ENCODE data around the gene RAD52. TPM values are rescaled to one million over a fixed set of nuclear protein-coding genes. Genes with fewer than 3 reads are reported as not detected.
A peak's percentile ranks its signal among the peaks of the same experiment; 100 is the strongest.

RAD52 gene
- total RNA-seq, 5 donors from 2014 or later (not counting 1 experiment from before 2014, with no cell fraction given), result 12.7 to 28.4 (median 18.3) TPM

DNA sequence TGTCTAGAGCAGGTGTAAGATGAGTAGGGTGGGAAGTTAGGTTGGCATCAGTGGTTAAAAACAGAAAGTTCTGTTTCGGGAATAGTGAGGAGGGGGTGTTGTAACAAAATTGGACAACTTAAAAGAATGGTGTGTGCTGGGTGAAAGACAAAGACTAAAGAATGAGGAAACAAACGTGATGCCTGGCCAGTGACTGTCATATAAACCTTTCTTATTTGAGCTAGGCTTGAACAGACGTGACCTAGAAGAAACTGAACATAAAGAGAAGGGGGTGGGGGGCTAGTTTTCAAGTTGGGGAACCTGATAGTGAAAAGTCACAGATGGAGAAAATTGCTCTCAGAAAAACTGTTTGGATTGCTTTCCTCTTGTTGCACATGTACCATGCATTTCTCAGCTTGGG is 39.6 kb downstream of the RAD52 start:
- 91% methylated on average over 3 of the region's 3 CpGs for WGBS (ENCODE audit: insufficient coverage)
- H3K9me3 Mint-ChIP-seq, result no peaks in the 10 kb centered on the region
- H3K27ac ChIP-seq (ENCODE audit: low read length), result no peak overlapping the region
- H3K27me3 Mint-ChIP-seq, result no peaks in the 10 kb centered on the region
- no peak overlapping the region for H3K4me3 Mint-ChIP-seq
- no peaks in the 10 kb centered on the region for H3K9me3 ChIP-seq
- H3K4me3 ChIP-seq (ENCODE audit: control insufficient read depth in 1 of 2, extremely low read depth in 1 of 2, low read length in 1 of 2), result no peak overlapping the region
- peaks cover 0 to 3% of the 10 kb centered on the region in 2 experiments for H3K4me1 ChIP-seq (ENCODE audit: control insufficient read depth in 1 of 2, extremely low read depth in 1 of 2, insufficient read depth in 2 of 2, low read length in 2 of 2)
- ChIA-PET CTCF (interaction anchor here in 1 of 2 donors (1.6 kb wide), 1 partner anchor 40 kb away, joined by 3 read pairs; the partner anchor contains the start of gene RAD52), POLR2A (no interaction called here)
- no peak for ATAC-seq (replicated peaks in 1 of 4)
- H3K36me3 Mint-ChIP-seq, result peaks cover 52% of the 10 kb centered on the region
- H3K27me3 ChIP-seq (replicated peaks in 1 of 2; ENCODE audit: control insufficient read depth in 2 of 2, extremely low read depth in 1 of 2, insufficient read depth in 2 of 2, low read length in 1 of 2), result no peaks in the 10 kb centered on the region
- peaks cover 9 to 93% of the 10 kb centered on the region in 2 donors for H3K36me3 ChIP-seq (ENCODE audit: control insufficient read depth in 2 of 2, extremely low read depth in 1 of 2, insufficient read depth in 1 of 2, low read length in 1 of 2)
- peaks cover 18 to 26% (median 23%) of the 10 kb centered on the region in 3 donors for H3K4me1 Mint-ChIP-seq
- H3K27ac Mint-ChIP-seq, result peak overlapping the region in 1 of 2 donors; percentile 39
- DNase-seq, result no peak

DNA sequence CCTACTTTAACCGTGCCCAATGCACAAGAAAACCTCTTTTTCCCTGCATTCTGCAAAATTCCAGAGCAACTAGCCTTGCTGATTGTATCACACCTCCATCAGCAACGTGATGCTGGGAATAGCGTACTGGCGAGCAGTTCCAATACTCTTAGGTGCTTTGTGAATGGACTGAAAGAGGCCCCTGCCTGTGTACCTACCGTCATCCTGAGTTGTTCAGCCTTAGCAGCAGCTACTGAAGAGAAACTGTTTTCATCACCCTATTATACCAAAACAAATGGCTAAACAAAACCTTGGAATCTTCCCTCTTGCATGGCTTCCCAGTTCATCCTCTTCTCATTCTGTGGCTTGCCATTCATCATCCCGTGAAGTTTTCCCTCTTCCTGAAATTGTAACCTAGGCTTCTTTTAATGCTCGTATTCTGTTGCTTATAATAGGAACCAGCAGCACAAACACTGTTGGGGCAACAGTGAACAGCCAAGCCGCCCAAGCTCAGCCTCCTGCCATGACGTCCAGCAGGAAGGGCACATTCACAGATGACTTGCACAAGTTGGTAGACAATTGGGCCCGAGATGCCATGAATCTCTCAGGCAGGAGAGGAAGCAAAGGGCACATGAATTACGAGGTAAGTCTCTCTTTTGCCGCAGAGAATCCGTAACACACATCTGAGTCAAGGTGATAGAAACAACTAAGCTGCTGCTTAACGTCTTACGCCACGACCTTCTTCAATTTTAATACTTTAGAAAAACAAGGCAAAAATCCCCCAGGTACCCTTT is 41.9 kb downstream of the RAD52 start:
- ChIA-PET CTCF (no interaction called here), POLR2A (interaction anchor here in 1 of 2 donors (0.6 kb wide), 1 partner anchor 39 kb away, joined by 3 read pairs; no protein-coding TSS in a partner anchor)
- peaks cover 61% of the 10 kb centered on the region for H3K36me3 Mint-ChIP-seq
- Histone ChIP-seq H3K4me1 (ENCODE audit: control insufficient read depth in 1 of 2, extremely low read depth in 1 of 2, insufficient read depth in 2 of 2, low read length in 2 of 2) (peaks cover 2% of the 10 kb centered on the region in 2 experiments), H3K27me3 (replicated peaks in 1 of 2; ENCODE audit: control insufficient read depth in 2 of 2, extremely low read depth in 1 of 2, insufficient read depth in 2 of 2, low read length in 1 of 2) (no peaks in the 10 kb centered on the region), H3K4me3 (ENCODE audit: control insufficient read depth in 1 of 2, extremely low read depth in 1 of 2, low read length in 1 of 2) (no peak overlapping the region), H3K36me3 (ENCODE audit: control insufficient read depth in 2 of 2, extremely low read depth in 1 of 2, insufficient read depth in 1 of 2, low read length in 1 of 2) (peaks cover 13 to 94% of the 10 kb centered on the region in 2 donors), H3K9me3 (no peaks in the 10 kb centered on the region), H3K27ac (ENCODE audit: low read length) (no peak overlapping the region)
- H3K4me3 Mint-ChIP-seq, result no peak overlapping the region
- H3K9me3 Mint-ChIP-seq, result no peaks in the 10 kb centered on the region
- peaks cover 23 to 35% (median 33%) of the 10 kb centered on the region in 3 donors for H3K4me1 Mint-ChIP-seq
- WGBS (ENCODE audit: insufficient coverage), result 82% methylated on average over 8 of the region's 16 CpGs
- peak overlapping the region in 1 of 2 donors; percentile 44 for H3K27ac Mint-ChIP-seq
- no peaks in the 10 kb centered on the region for H3K27me3 Mint-ChIP-seq
- ATAC-seq (replicated peaks in 1 of 4), result no peak
- no peak for DNase-seq

DNA sequence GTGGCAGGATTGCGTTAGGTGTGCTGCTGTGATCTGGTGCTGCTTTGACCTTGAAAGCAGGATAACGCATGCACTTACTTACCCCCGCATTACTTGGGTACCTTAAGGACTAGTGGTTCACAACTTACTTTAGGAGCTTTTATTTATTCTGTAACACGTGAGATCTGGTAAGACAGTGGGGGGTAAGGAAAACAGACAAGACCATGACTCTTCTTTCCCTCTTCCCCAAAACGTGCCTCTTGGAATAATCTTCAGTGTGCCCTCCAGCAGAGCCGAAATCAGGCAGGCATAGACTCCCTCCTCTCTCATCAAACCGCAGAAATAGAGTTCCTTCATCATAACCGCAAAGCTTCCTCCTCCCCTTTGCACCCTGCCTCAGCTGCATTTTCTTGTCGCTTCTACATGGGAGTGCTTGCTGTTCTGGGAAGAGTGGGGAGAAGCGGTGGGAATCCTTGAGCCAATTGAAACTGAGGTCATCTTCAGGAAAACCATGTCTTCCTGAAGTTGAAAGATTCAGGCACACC is 43.4 kb downstream of the RAD52 start:
- H3K4me1 Mint-ChIP-seq, result peaks cover 23 to 36% (median 35%) of the 10 kb centered on the region in 3 donors
- CTCF ChIA-PET, result interaction anchor here in 1 of 2 donors (0.8 kb wide), 1 partner anchor 43 kb away, joined by 4 read pairs; the partner anchor contains the start of gene RAD52
- WGBS (ENCODE audit: insufficient coverage), result 87% methylated on average over 4 of the region's 10 CpGs
- peak overlapping the region in 2 of 3 donors; percentile 14 to 60 for H3K4me3 Mint-ChIP-seq
- POLR2A ChIA-PET, result no interaction called here
- peaks cover 2% of the 10 kb centered on the region in 2 experiments for H3K4me1 ChIP-seq (ENCODE audit: control insufficient read depth in 1 of 2, extremely low read depth in 1 of 2, insufficient read depth in 2 of 2, low read length in 2 of 2)
- peak overlapping the region; percentile 25 to 70 for H3K27ac Mint-ChIP-seq
- no peak overlapping the region for H3K27ac ChIP-seq (ENCODE audit: low read length)
- ATAC-seq (replicated peaks in 1 of 4) (peak; percentile 45 to 59 (median 52)), DNase-seq (peak in 1 of 35 experiments; percentile 18)
- H3K9me3 Mint-ChIP-seq, result no peaks in the 10 kb centered on the region
- no peaks in the 10 kb centered on the region for H3K27me3 Mint-ChIP-seq
- H3K4me3 ChIP-seq (ENCODE audit: control insufficient read depth in 1 of 2, extremely low read depth in 1 of 2, low read length in 1 of 2), result no peak overlapping the region
- no peaks in the 10 kb centered on the region for H3K9me3 ChIP-seq
- H3K27me3 ChIP-seq (replicated peaks in 1 of 2; ENCODE audit: control insufficient read depth in 2 of 2, extremely low read depth in 1 of 2, insufficient read depth in 2 of 2, low read length in 1 of 2), result no peaks in the 10 kb centered on the region
- H3K36me3 Mint-ChIP-seq, result peaks cover 67% of the 10 kb centered on the region
- peaks cover 10 to 96% of the 10 kb centered on the region in 2 donors for H3K36me3 ChIP-seq (ENCODE audit: control insufficient read depth in 2 of 2, extremely low read depth in 1 of 2, insufficient read depth in 1 of 2, low read length in 1 of 2)

GRCh38 chr12:905261-906031 is 44.0 kb downstream of the RAD52 start:
- peak overlapping the region; percentile 19 for H3K27ac ChIP-seq (ENCODE audit: low read length)
- 85% methylated on average over 7 of the region's 9 CpGs for WGBS (ENCODE audit: insufficient coverage)
- H3K4me1 ChIP-seq (ENCODE audit: control insufficient read depth in 1 of 2, extremely low read depth in 1 of 2, insufficient read depth in 2 of 2, low read length in 2 of 2), result peaks cover 2% of the 10 kb centered on the region in 2 experiments
- Mint-ChIP-seq H3K36me3 (peaks cover 70% of the 10 kb centered on the region), H3K4me1 (peaks cover 23 to 36% (median 35%) of the 10 kb centered on the region in 3 donors), H3K4me3 (peak overlapping the region in 2 of 3 donors; percentile 14 to 60), H3K27ac (peak overlapping the region; percentile 13 to 70), H3K9me3 (no peaks in the 10 kb centered on the region), H3K27me3 (no peaks in the 10 kb centered on the region)
- no peak overlapping the region for H3K4me3 ChIP-seq (ENCODE audit: control insufficient read depth in 1 of 2, extremely low read depth in 1 of 2, low read length in 1 of 2)
- H3K9me3 ChIP-seq, result no peaks in the 10 kb centered on the region
- DNase-seq (peak in 7 of 35 experiments; percentile 1 to 36 (median 16)), ATAC-seq (replicated peaks in 1 of 4) (peak; percentile 65 to 80 (median 72))
- peaks cover 11 to 98% of the 10 kb centered on the region in 2 donors for H3K36me3 ChIP-seq (ENCODE audit: control insufficient read depth in 2 of 2, extremely low read depth in 1 of 2, insufficient read depth in 1 of 2, low read length in 1 of 2)
- ChIA-PET CTCF (interaction anchor here (0.7 to 0.8 kb wide), 3 partner anchors 44 to 190 kb away, joined by 3 to 7 read pairs (median 4); partner anchors contain the start of gene RAD52 (in 1 of the 2)), POLR2A (interaction anchor here in 1 of 2 donors (0.6 kb wide), 1 partner anchor 331 kb away, joined by 4 read pairs; no protein-coding TSS in a partner anchor)
- H3K27me3 ChIP-seq (replicated peaks in 1 of 2; ENCODE audit: control insufficient read depth in 2 of 2, extremely low read depth in 1 of 2, insufficient read depth in 2 of 2, low read length in 1 of 2), result no peaks in the 10 kb centered on the region

DNA sequence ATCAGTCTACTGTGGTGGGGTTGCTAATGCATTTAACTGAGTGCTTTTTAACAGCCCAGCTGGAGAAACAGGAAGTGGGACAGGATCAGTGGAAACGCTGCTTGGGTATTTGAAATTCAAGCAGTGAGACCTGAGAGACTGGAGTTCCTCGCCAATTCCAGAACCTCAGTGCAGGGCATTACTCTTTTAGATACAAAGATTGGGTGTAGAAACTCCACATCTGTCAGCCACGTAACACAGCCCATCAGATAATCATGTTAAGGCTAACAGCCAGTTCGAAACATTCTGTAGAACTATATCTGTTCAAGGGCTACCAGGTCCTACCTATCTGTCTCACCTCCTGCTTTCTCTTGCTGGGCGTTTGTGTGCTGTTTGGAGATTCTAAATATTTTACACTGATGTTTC is 45.5 kb downstream of the RAD52 start:
- Histone ChIP-seq H3K4me1 (ENCODE audit: control insufficient read depth in 1 of 2, extremely low read depth in 1 of 2, insufficient read depth in 2 of 2, low read length in 2 of 2) (peaks cover 2% of the 10 kb centered on the region in 2 experiments), H3K9me3 (no peaks in the 10 kb centered on the region), H3K36me3 (ENCODE audit: control insufficient read depth in 2 of 2, extremely low read depth in 1 of 2, insufficient read depth in 1 of 2, low read length in 1 of 2) (peaks cover 22 to 96% of the 10 kb centered on the region in 2 donors), H3K4me3 (ENCODE audit: control insufficient read depth in 1 of 2, extremely low read depth in 1 of 2, low read length in 1 of 2) (no peak overlapping the region), H3K27ac (ENCODE audit: low read length) (no peak overlapping the region), H3K27me3 (replicated peaks in 1 of 2; ENCODE audit: control insufficient read depth in 2 of 2, extremely low read depth in 1 of 2, insufficient read depth in 2 of 2, low read length in 1 of 2) (no peaks in the 10 kb centered on the region)
- Mint-ChIP-seq H3K36me3 (peaks cover 72% of the 10 kb centered on the region), H3K9me3 (no peaks in the 10 kb centered on the region), H3K27me3 (no peaks in the 10 kb centered on the region), H3K4me3 (no peak overlapping the region), H3K27ac (peak overlapping the region; percentile 56 to 82), H3K4me1 (peaks cover 23 to 36% (median 35%) of the 10 kb centered on the region in 3 donors)
- ChIA-PET CTCF (no interaction called here), POLR2A (no interaction called here)
- DNase-seq (no peak), ATAC-seq (replicated peaks in 1 of 4) (no peak)
- WGBS (ENCODE audit: insufficient coverage), result 61% methylated on average over 3 of the region's 5 CpGs

DNA sequence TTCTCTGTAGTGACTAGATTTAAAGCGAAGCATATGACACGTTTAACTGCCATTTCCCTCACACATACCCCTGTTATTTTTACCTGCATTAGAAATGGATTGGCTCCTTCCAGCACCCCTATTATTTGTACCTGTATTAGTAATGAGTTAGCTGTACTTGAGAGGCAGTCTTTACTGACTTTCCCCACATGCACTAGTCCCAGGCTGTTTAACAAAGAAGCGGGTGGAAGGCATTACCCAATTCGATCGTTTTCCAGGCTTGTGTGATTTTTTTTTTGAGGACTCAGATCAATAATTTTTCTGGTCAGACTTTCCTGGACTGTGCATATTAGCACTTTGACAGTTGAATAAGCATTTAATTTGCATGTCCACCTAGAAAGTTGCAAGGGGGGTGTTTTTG is 46.4 kb downstream of the RAD52 start:
- Histone ChIP-seq H3K27me3 (replicated peaks in 1 of 2; ENCODE audit: control insufficient read depth in 2 of 2, extremely low read depth in 1 of 2, insufficient read depth in 2 of 2, low read length in 1 of 2) (no peaks in the 10 kb centered on the region), H3K27ac (ENCODE audit: low read length) (no peak overlapping the region), H3K4me1 (ENCODE audit: control insufficient read depth in 1 of 2, extremely low read depth in 1 of 2, insufficient read depth in 2 of 2, low read length in 2 of 2) (peaks cover 2% of the 10 kb centered on the region in 2 experiments), H3K36me3 (ENCODE audit: control insufficient read depth in 2 of 2, extremely low read depth in 1 of 2, insufficient read depth in 1 of 2, low read length in 1 of 2) (peaks cover 17 to 96% of the 10 kb centered on the region in 2 donors), H3K4me3 (ENCODE audit: control insufficient read depth in 1 of 2, extremely low read depth in 1 of 2, low read length in 1 of 2) (no peak overlapping the region), H3K9me3 (no peaks in the 10 kb centered on the region)
- ChIA-PET POLR2A (no interaction called here), CTCF (no interaction called here)
- DNase-seq (no peak), ATAC-seq (replicated peaks in 1 of 4) (no peak)
- no CpG with 5 or more reads among the region's 5 CpGs for WGBS (ENCODE audit: insufficient coverage)
- peaks cover 69% of the 10 kb centered on the region for H3K36me3 Mint-ChIP-seq
- H3K4me3 Mint-ChIP-seq, result no peak overlapping the region
- H3K4me1 Mint-ChIP-seq, result peaks cover 23 to 36% (median 35%) of the 10 kb centered on the region in 3 donors
- peak overlapping the region; percentile 50 to 67 for H3K27ac Mint-ChIP-seq
- H3K27me3 Mint-ChIP-seq, result no peaks in the 10 kb centered on the region
- H3K9me3 Mint-ChIP-seq, result no peaks in the 10 kb centered on the region

Data from T-cell (primary cell).